Measurements from ENCODE around the gene ZMYND8. TPM values are rescaled to one million over a fixed set of nuclear protein-coding genes. Genes with fewer than 3 reads are reported as not detected.

The ZMYND8 gene
- total and polyA plus RNA-seq, 2 of the 4 experiments (the other 2 are of a cell fraction), result 24.0 to 28.2 TPM

- TF ChIP-seq MXI1 (IDR thresholded peaks at IDR 0.05; ENCODE audit: borderline replicate concordance, low read depth, low read length), result no peak
Measured at GRCh38 chr20:47336129-47336754, 20.3 kb downstream of the ZMYND8 start (continued).

DNA sequence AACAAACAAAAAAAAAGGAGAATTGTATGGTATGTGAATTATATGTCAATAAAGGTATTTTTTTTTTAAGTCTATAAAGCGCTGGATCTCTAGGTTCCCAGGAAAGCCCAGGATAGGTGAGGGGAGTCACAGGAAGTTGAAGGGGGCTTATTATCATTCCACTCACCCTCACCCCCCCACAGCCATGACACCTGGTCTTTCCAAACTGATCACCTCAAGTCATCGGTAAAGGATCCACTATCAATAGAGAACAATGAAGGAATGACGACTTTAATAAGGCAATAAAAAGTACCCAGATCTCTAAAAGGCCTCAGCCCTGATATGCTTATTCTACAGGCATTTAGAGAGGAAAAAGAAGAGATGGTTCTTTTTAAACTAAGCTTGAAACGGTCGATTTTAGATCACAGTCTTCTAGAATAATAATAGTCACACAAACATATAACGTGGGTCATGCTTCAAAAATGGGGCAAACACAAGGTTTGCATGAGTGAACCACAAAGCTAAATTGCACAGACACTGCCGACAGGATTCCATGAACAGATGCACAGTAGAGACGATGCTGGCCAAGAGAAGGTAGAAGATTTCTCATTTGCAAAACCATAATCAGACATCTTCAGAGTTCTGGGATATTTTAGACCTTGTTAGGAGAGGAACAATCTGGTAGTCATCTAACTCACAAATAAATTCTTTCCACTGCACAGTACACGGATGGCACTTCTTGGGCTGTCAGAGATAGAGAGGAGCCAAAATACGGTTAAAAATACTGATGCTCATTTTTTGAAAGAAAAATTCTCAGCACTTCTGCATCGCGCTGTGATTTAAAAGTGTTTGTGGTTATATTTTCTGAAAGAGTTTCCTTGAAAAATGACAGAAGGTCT lies 21.0 kb downstream of the ZMYND8 start:
- TF ChIP-seq CHD1 (IDR thresholded peaks at IDR 0.05; ENCODE audit: low read depth, low read length) (no peak), MAFK (IDR thresholded peaks at IDR 0.05; ENCODE audit: low read depth, low read length) (no peak), NFE2L2 (IDR thresholded peaks at IDR 0.05; ENCODE audit: low read depth, low read length) (no peak), CEBPB (IDR thresholded peaks at IDR 0.05; ENCODE audit: low read depth, low read length) (no peak), RAD21 (IDR thresholded peaks at IDR 0.05; ENCODE audit: low read length) (no peak), RCOR1 (IDR thresholded peaks at IDR 0.05; ENCODE audit: insufficient replicate concordance, low read length) (no peak), POLR2A (IDR thresholded peaks at IDR 0.05; ENCODE audit: low read depth, low read length) (no peak), SMC3 (IDR thresholded peaks at IDR 0.05; ENCODE audit: low read depth, low read length) (no peak), ELK1 (IDR thresholded peaks at IDR 0.05; ENCODE audit: borderline replicate concordance, low read depth, low read length) (no peak), MXI1 (IDR thresholded peaks at IDR 0.05; ENCODE audit: borderline replicate concordance, low read depth, low read length) (no peak)
- H3K14ac ChIP-seq (replicated peaks; ENCODE audit: low read depth, low read length), result peak overlapping the region; percentile 91
- no peaks in the 10 kb centered on the region for H3K27me3 ChIP-seq (ENCODE audit: control insufficient read depth, insufficient read depth, low read length)
- H4K20me1 ChIP-seq (ENCODE audit: insufficient read depth, low read length), result no peaks in the 10 kb centered on the region
- intact Hi-C loops (cut with micrococcal nuclease), result no loop called here
- H3K4me1 ChIP-seq (ENCODE audit: control insufficient read depth, insufficient read depth, low read length), result peaks cover 19% of the 10 kb centered on the region
- in situ Hi-C loops (cut with MboI; ENCODE audit: low sequenced_read_pairs), result no loop called here
- peak overlapping the region; percentile 75 to 90 for H4K8ac ChIP-seq (ENCODE audit: low read depth in 2 of 2, low read length in 2 of 2)
- ChIA-PET CTCF (interaction anchor here (0.6 to 1.0 kb wide), 2 partner anchors 9 to 21 kb away, joined by 3 read pairs; partner anchors contain the start of gene ZMYND8), POLR2A (ENCODE audit: unreplicated experiment) (interaction anchor here (1.0 kb wide), 1 partner anchor 21 kb away, joined by 4 read pairs; no protein-coding TSS in a partner anchor)
- H3K4me3 ChIP-seq (ENCODE audit: insufficient read depth, low read depth, low read length), result no peak overlapping the region
- peak overlapping the region; percentile 66 for H3K27ac ChIP-seq (ENCODE audit: insufficient read depth, low read length)
- peak overlapping the region; percentile 96 for H3K4ac ChIP-seq (ENCODE audit: low read depth, low read length)
- H3K79me1 ChIP-seq (ENCODE audit: low read depth in 1 of 2, low read length in 2 of 2), result peaks cover 42 to 84% of the 10 kb centered on the region in 2 experiments
- peaks cover 23% of the 10 kb centered on the region for H3K9me1 ChIP-seq (ENCODE audit: insufficient read depth, low read length)
- peak overlapping the region; percentile 96 for H4K91ac ChIP-seq (ENCODE audit: insufficient read depth, low read depth, low read length)
- ATAC-seq (ENCODE audit: low read depth), result no peak
- no peak overlapping the region; the same call in 1 of the 2 replicates for H3K9ac ChIP-seq (ENCODE audit: low read depth, low read length)
- peak overlapping the region; percentile 56 for H2AK9ac ChIP-seq (replicated peaks; ENCODE audit: low read depth, low read length, poor library complexity)
- peak overlapping the region; percentile 98 for H2BK120ac ChIP-seq (ENCODE audit: low read depth, low read length)
- peak overlapping the region; percentile 85; the same call in 2 of the 3 replicates for H2BK15ac ChIP-seq (ENCODE audit: low read depth, low read length)
- H3K36me3 ChIP-seq (ENCODE audit: control insufficient read depth, insufficient read depth, low read length), result peaks cover 14% of the 10 kb centered on the region
- H2AK5ac ChIP-seq (ENCODE audit: low read depth, low read length), result peak overlapping the region; percentile 87
- H4K5ac ChIP-seq (ENCODE audit: low read depth, low read length), result peak overlapping the region; percentile 87; the same call in 1 of the 2 replicates
- dilution Hi-C loops (cut with HindIII; ENCODE audit: low sequenced_read_pairs, unreplicated experiment), result no loop called here
- no peak for DNase-seq
- no peaks in the 10 kb centered on the region for H3K9me3 ChIP-seq (ENCODE audit: control insufficient read depth, insufficient read depth, low read length)
- WGBS, 2 experiments (ENCODE audit: extremely low coverage in 2 of 2, insufficient read length in 1 of 2), result 53% methylated on average over 2 of the region's 12 CpGs; no CpG with 5 or more reads in 1 of the 2 experiments
- H3K4me2 ChIP-seq (ENCODE audit: low read depth, low read length), result no peak overlapping the region
- peak overlapping the region; percentile 91 for H3K23ac ChIP-seq (ENCODE audit: low read depth, low read length)
- H3K18ac ChIP-seq (ENCODE audit: low read depth, low read length), result peak overlapping the region; percentile 74
- BruUV-seq (replicated peaks), result no TSS peak
- peak overlapping the region; percentile 88 for H2BK20ac ChIP-seq (ENCODE audit: low read depth, low read length)
- peak overlapping the region; percentile 65; the same call in 1 of the 2 replicates for H3K56ac ChIP-seq (ENCODE audit: extremely low read depth, insufficient read depth, low read length)
- peak overlapping the region; percentile 95 for H2BK5ac ChIP-seq (ENCODE audit: low read depth, low read length, poor library complexity, severe bottlenecking)
- H2AFZ ChIP-seq (replicated peaks; ENCODE audit: low read length, poor library complexity), result no peak overlapping the region

Measured in IMR-90 (cell line).